H9 (cell line): ENCODE measurements around the gene CTAGE1. TPM values are rescaled to one million over a fixed set of nuclear protein-coding genes. Genes with fewer than 3 reads are reported as not detected.

Experiments used
- DNase-seq: peaks from one replicate; pipeline ENCODE4 v3.0.0-alpha.2; 2017
- H2AFZ ChIP-seq: one replicate; pipeline ENCODE4 v1.6.1; 2013; ENCODE audit warnings: mild to moderate bottlenecking, low read length, control low read depth, moderate library complexity
- H2AK5ac ChIP-seq: 2 replicates; pipeline ENCODE4 v1.6.1; 2013; ENCODE audit warnings: low read length, control low read depth, mixed read lengths; ENCODE audit not compliant: insufficient read length
- H2BK120ac ChIP-seq: one replicate; pipeline ENCODE4 v1.6.1; 2013; ENCODE audit warnings: low read depth, mild to moderate bottlenecking, low read length, control low read depth, inconsistent platforms; ENCODE audit not compliant: poor library complexity, severe bottlenecking
- H2BK12ac ChIP-seq: 2 replicates; pipeline ENCODE4 v1.6.1; 2013; ENCODE audit warnings: low read length, control low read depth, mixed read lengths, low read depth; ENCODE audit not compliant: insufficient read length
- H2BK15ac ChIP-seq: 2 replicates; pipeline ENCODE4 v1.6.1; 2013; ENCODE audit warnings: low read depth, low read length, control low read depth
- H2BK20ac ChIP-seq: one replicate; pipeline ENCODE4 v1.6.1; 2013; ENCODE audit warnings: low read depth, mild to moderate bottlenecking, low read length, control low read depth, inconsistent platforms; ENCODE audit not compliant: poor library complexity, severe bottlenecking
- H2BK5ac ChIP-seq: 2 replicates; pipeline ENCODE4 v1.6.1; 2013; ENCODE audit warnings: low read length, control low read depth, mixed read lengths; ENCODE audit not compliant: insufficient read length
- H3K14ac ChIP-seq: 2 replicates; pipeline ENCODE4 v1.6.1; 2013; ENCODE audit warnings: low read length, control low read depth; ENCODE audit not compliant: insufficient read depth
- H3K18ac ChIP-seq: 2 replicates; pipeline ENCODE4 v1.6.1; 2013; ENCODE audit warnings: low read depth, mild to moderate bottlenecking, mixed read lengths, low read length, control low read depth; ENCODE audit not compliant: insufficient read length
- H3K23ac ChIP-seq: 2 replicates; pipeline ENCODE4 v1.6.1; 2013; ENCODE audit warnings: low read length, control low read depth, mixed read lengths, low read depth; ENCODE audit not compliant: insufficient read length
- H3K23me2 ChIP-seq: 2 replicates; pipeline ENCODE4 v1.6.1; 2013; ENCODE audit warnings: low read depth, mild to moderate bottlenecking, mixed read lengths, low read length, control low read depth; ENCODE audit not compliant: insufficient read length, poor library complexity, severe bottlenecking
- H3K27ac ChIP-seq: 2 replicates; pipeline ENCODE4 v1.5.1; 2013; ENCODE audit warnings: low read length, control low read depth, mixed read lengths, low read depth; ENCODE audit not compliant: insufficient read length
- H3K27me3 ChIP-seq: 2 replicates; pipeline ENCODE4 v1.6.1; 2013; ENCODE audit warnings: low read length, control low read depth, inconsistent platforms; ENCODE audit not compliant: insufficient read depth
- H3K4ac ChIP-seq: 2 replicates; pipeline ENCODE4 v1.6.1; 2013; ENCODE audit warnings: low read depth, mild to moderate bottlenecking, control low read depth, inconsistent platforms, low read length, moderate library complexity
- H3K4me1 ChIP-seq: 2 replicates; pipeline ENCODE4 v1.6.1; 2013; ENCODE audit warnings: low read length, control low read depth, inconsistent platforms; ENCODE audit not compliant: insufficient read depth
- H3K4me2 ChIP-seq: 2 replicates; pipeline ENCODE4 v1.6.1; 2013; ENCODE audit warnings: low read length, control low read depth, mixed read lengths; ENCODE audit not compliant: insufficient read length, insufficient read depth
- H3K56ac ChIP-seq: 2 replicates; pipeline ENCODE4 v1.6.1; 2013; ENCODE audit warnings: low read depth, mild to moderate bottlenecking, mixed read lengths, low read length, control low read depth; ENCODE audit not compliant: insufficient read length
- H3K79me1 ChIP-seq: 2 replicates; pipeline ENCODE4 v1.6.1; 2013; ENCODE audit warnings: low read depth, mild to moderate bottlenecking, moderate library complexity, low read length, control low read depth, inconsistent platforms; ENCODE audit not compliant: insufficient read depth, poor library complexity, severe bottlenecking
- H3K79me2 ChIP-seq: 2 replicates; pipeline ENCODE4 v1.6.1; 2013; ENCODE audit warnings: low read length, control low read depth, inconsistent platforms; ENCODE audit not compliant: insufficient read depth
- H3K9ac ChIP-seq: 2 replicates; pipeline ENCODE4 v1.6.1; 2013; ENCODE audit warnings: low read length, control low read depth, mixed read lengths; ENCODE audit not compliant: insufficient read length; ENCODE audit errors: extremely low read depth
- H3K9me3 ChIP-seq: one replicate; pipeline ENCODE4 v1.6.1; 2013; ENCODE audit warnings: low read depth, low read length, inconsistent platforms; ENCODE audit not compliant: control insufficient read depth
- H3T11ph ChIP-seq: one replicate; pipeline ENCODE4 v1.6.1; 2013; ENCODE audit warnings: mild to moderate bottlenecking, low read length, control low read depth, inconsistent platforms
- H4K20me1 ChIP-seq: one replicate; pipeline ENCODE4 v1.6.1; 2013; ENCODE audit not compliant: control insufficient read depth, insufficient read length, insufficient read depth
- H4K5ac ChIP-seq: 2 replicates; pipeline ENCODE4 v1.6.1; 2013; ENCODE audit warnings: low read depth, mild to moderate bottlenecking, mixed read lengths, low read length, control low read depth; ENCODE audit not compliant: insufficient read length
- H4K8ac ChIP-seq: replicated peaks from 2 replicates; pipeline ENCODE4 v1.6.1; 2013; ENCODE audit warnings: low read length, control low read depth, mixed read lengths, low read depth; ENCODE audit not compliant: insufficient read length
- H4K91ac ChIP-seq: 2 replicates; pipeline ENCODE4 v1.6.1; 2013; ENCODE audit warnings: low read depth, mild to moderate bottlenecking, moderate library complexity, mixed read lengths, low read length, control low read depth; ENCODE audit not compliant: insufficient read length
- H3K27ac Mint-ChIP-seq, 3 experiments: 2 replicates in 2 of 3; 3 replicates in 1 of 3; pipeline ENCODE4 v1.8.0; 2020 to 2021; ENCODE audit warnings: mixed read lengths in 3 of 3, mild to moderate bottlenecking in 1 of 3, moderate library complexity in 1 of 3
- H3K27me3 Mint-ChIP-seq: 2 replicates; pipeline ENCODE4 v1.8.0; 2021; ENCODE audit warnings: low read depth, mild to moderate bottlenecking, moderate library complexity, mixed read lengths
- H3K36me3 Mint-ChIP-seq, 3 experiments: 2 replicates in 2 of 3; 3 replicates in 1 of 3; pipeline ENCODE4 v1.8.0; 2020 to 2021; ENCODE audit warnings: low read depth in 3 of 3, mixed read lengths in 3 of 3; ENCODE audit not compliant: insufficient read depth in 1 of 3
- H3K4me1 Mint-ChIP-seq, 2 experiments: 2 replicates each; pipeline ENCODE4 v1.8.0; 2020; ENCODE audit warnings: mixed read lengths in 2 of 2
- H3K4me3 Mint-ChIP-seq, 2 experiments: 2 replicates in 1 of 2; 3 replicates in 1 of 2; pipeline ENCODE4 v1.8.0; 2020 to 2021; ENCODE audit warnings: mild to moderate bottlenecking in 2 of 2, mixed read lengths in 2 of 2, moderate library complexity in 1 of 2
- H3K9me3 Mint-ChIP-seq, 2 experiments: 2 replicates in 1 of 2; 3 replicates in 1 of 2; pipeline ENCODE4 v1.8.0; 2020; ENCODE audit warnings: mild to moderate bottlenecking in 2 of 2, mixed read lengths in 2 of 2, moderate library complexity in 1 of 2
- CTCF ChIP-seq: fragments of 200-600 bp; sonication (generic); conservative IDR thresholded peaks from 3 replicates; pipeline ENCODE4 v1.8.0; 2021; ENCODE audit warnings: antibody characterized with exemption, mild to moderate bottlenecking
- WGBS: extraction: QIAGEN DNeasy Blood & Tissue Kit; methylation state at CpG from one replicate; pipeline ENCODE4 v1.1.7; 2013; ENCODE audit warnings: missing lambda C conversion rate, low lambda C conversion rate, mixed read lengths; ENCODE audit not compliant: insufficient read length; ENCODE audit errors: extremely low coverage; 5-methylcytosine and 5-hydroxymethylcytosine counted together
- total RNA-seq: library from RNA; stranded (reverse); gene quantifications from 2 replicates; pipeline ENCODE4 v1.2.1, GENCODE V29; 2021

Gene CTAGE1
- total RNA-seq, 1 experiment from 2014 or later: not detected

DNA sequence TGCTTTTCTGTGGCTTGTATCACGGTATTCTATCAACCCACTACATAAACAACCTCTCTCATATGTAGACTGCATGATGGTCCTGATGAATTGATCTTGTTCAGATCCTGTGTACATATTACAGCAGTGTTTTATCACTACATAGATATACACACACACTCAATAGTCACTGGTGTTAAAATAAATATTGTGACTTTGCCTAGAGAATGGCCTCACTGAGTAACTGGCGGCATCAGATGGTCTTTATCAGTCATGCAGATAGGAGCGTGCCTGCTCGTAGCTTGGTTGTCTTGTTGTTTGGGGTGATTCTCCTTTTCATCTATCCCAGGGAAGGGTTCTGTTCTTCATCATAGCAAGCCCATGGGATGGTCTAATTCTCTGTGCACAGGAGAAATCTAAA is 18.4 kb upstream of the CTAGE1 start:
- Mint-ChIP-seq H3K36me3 (no peaks in the 10 kb centered on the region; a peak in 1 of 7 replicates), H3K27ac (no peak overlapping the region), H3K4me3 (no peak overlapping the region), H3K27me3 (peaks cover 2% of the 10 kb centered on the region), H3K4me1 (0 out of 4 replicates have a peak, but pooled peaks cover 0 to 5% of the 10 kb centered on the region in 2 experiments), H3K9me3 (no peaks in the 10 kb centered on the region)
- Histone ChIP-seq H2AFZ (no peak overlapping the region), H2BK15ac (no peak overlapping the region), H4K20me1 (no peaks in the 10 kb centered on the region), H3K4me2 (no peak overlapping the region), H4K8ac (no peak overlapping the region), H2BK12ac (no peak overlapping the region), H3K23ac (no peak overlapping the region), H3K27me3 (no peaks in the 10 kb centered on the region), H3K9me3 (no peaks in the 10 kb centered on the region), H3K14ac (no peak overlapping the region), H3K27ac (no peak overlapping the region), H3K79me1 (no peaks in the 10 kb centered on the region), H4K5ac (no peak overlapping the region), H2BK5ac (no peak overlapping the region), H3K56ac (no peak overlapping the region), H3K79me2 (no peaks in the 10 kb centered on the region), H3K23me2 (no peaks in the 10 kb centered on the region), H2AK5ac (no peak overlapping the region), H3K9ac (no peak overlapping the region), H3K4ac (no peak overlapping the region), H2BK120ac (no peak overlapping the region), H4K91ac (no peak overlapping the region), H3T11ph (no peak overlapping the region), H3K18ac (no peak overlapping the region), H2BK20ac (no peak overlapping the region), H3K4me1 (no peaks in the 10 kb centered on the region)
- WGBS: no CpG with 5 or more reads among the region's 4 CpGs
- DNase-seq: no peak
- no peak for TF ChIP-seq CTCF
